Heart left ventricle (tissue), 16 donors: ENCODE results near the gene ALPL. TPM values are rescaled to one million over a fixed set of nuclear protein-coding genes. Genes with fewer than 3 reads are reported as not detected.
A peak's percentile ranks its signal among the peaks of the same experiment; 100 is the strongest.

Experiments used
- ATAC-seq, 4 donors: fragments of 200-7000 bp; cut with Tn5 transposase; one replicate each; pipeline ENCODE4 v1.9.1; 2020 to 2022; ENCODE audit warnings: moderate library complexity in 4 of 4, mild to moderate bottlenecking in 3 of 4, moderate number of reproducible peaks in 1 of 4
- DNase-seq, 5 donors: peaks; one replicate each; pipeline ENCODE4 v3.0.0-alpha.2; 2020
- H3K27ac ChIP-seq, 12 donors: fragments of 200-600 bp; sonication (generic) in 4 of 12; one replicate each; pipeline versions ENCODE4 v1.5.0 to v1.8.0; 2016 to 2022; ENCODE audit warnings: mild to moderate bottlenecking in 2 of 12
- H3K27me3 ChIP-seq, 9 donors: fragments of 200-600 bp; sonication (generic) in 2 of 9; one replicate each; pipeline versions ENCODE4 v1.5.1 to v1.8.0; 2016 to 2022; ENCODE audit warnings: mild to moderate bottlenecking in 3 of 9
- H3K36me3 ChIP-seq, 9 donors: fragments of 200-600 bp; sonication (generic) in 2 of 9; one replicate each; pipeline versions ENCODE4 v1.5.0 to v1.8.0; 2018 to 2022; ENCODE audit warnings: mild to moderate bottlenecking in 2 of 9
- H3K4me1 ChIP-seq, 12 donors: fragments of 200-600 bp; sonication (generic) in 4 of 12; one replicate each; pipeline versions ENCODE4 v1.5.0 to v1.8.0; 2016 to 2022; ENCODE audit warnings: mild to moderate bottlenecking in 3 of 12
- H3K4me3 ChIP-seq, 12 donors: fragments of 200-600 bp; sonication (generic) in 4 of 12; one replicate each; pipeline versions ENCODE4 v1.5.0 to v1.8.0; 2017 to 2022; ENCODE audit warnings: mild to moderate bottlenecking in 9 of 12, moderate library complexity in 4 of 12
- H3K9me3 ChIP-seq, 12 donors: fragments of 200-600 bp; sonication (generic) in 4 of 12; one replicate each; pipeline versions ENCODE4 v1.5.0 to v1.8.0; 2016 to 2022; ENCODE audit warnings: mild to moderate bottlenecking in 1 of 12
- CTCF ChIP-seq, 12 donors: fragments of 200-600 bp; sonication (generic) in 4 of 12; IDR thresholded peaks; one replicate each; pipeline versions ENCODE4 v1.5.0 to v1.8.0; 2018 to 2022; ENCODE audit warnings: antibody characterized with exemption in 12 of 12, mild to moderate bottlenecking in 5 of 12
- POLR2A ChIP-seq, 2 donors: fragments of 450-650 bp; IDR thresholded peaks; one replicate each; pipeline ENCODE4 v1.6.1; 2017; ENCODE audit warnings: antibody characterized with exemption in 2 of 2, mild to moderate bottlenecking in 2 of 2, moderate library complexity in 2 of 2
- WGBS, 4 donors: extraction: QIAGEN DNeasy Blood & Tissue Kit in 2 of 4; methylation state at CpG; one replicate each; pipeline versions ENCODE4 v1.1.5 to v1.1.7; 2013 to 2018; 5-methylcytosine and 5-hydroxymethylcytosine counted together
- intact Hi-C, 10 donors: fragments of 100-400 bp; cut with DNase I; formaldehyde crosslinking; loops; one replicate each; pipeline versions ENCODE4 v1.11.1 to v1.14.2; 2022
- polyA plus RNA-seq, 2 donors: library from polyadenylated mRNA; stranded (reverse); fragments of 200-250 nt; gene quantifications; one replicate each; pipeline ENCODE4 v1.2.3, GENCODE V29; 2013
- total RNA-seq, 9 donors: library from RNA; depleted of rRNA in 2 of 9; stranded (reverse); fragments of >200 nt in 2 of 9; fragmentation: NEBNext Ultra II Directional in 3 of 9; extraction: Animal tissue kit (Norgen Biotek cat#: 25700) in 3 of 9; gene quantifications; one replicate each; pipeline versions ENCODE4 v1.1.0 to v1.2.4, GENCODE V29; 2016 to 2023
- donor health status: ischemic (EF 13 %, LVEDD 7.1; RV severe dilation, severe dysfunction).
- donor health status: healthy with polysubstance abuse.
- donor health status: DM: no; HTN: yes; CAD: no.
- donor health status: DM: no; HTN: no; CAD: no.
- donor health status: ischemic (EF 25% LVEDD 6.9; RV normal size, moderate dysfunction).
- donor health status: ischemic (EF 25% LVEDD 5.7; RV mildly dilated, moderate dysfunction).
- donor health status: healthy.
- donor health status: DM: yes; HTN: yes; CAD: no.
- donor health status: ischemic (EF 35%, LVEDD 5.7; RV mildly dilated, moderate dysfunction).
- donor health status: nonischemic (EF 11% LVEDD 7.7; RV severe dilation, severe dysfunction).
- donor health status: DM: yes; HTN: yes; CAD: no.
- donor health status: PGD.
- donor health status: ischemic (EF 29% LVEDD 5.4; RV normal size, mild dysfunction).
- donor health status: nonischemic (EF 23%, LVEDD 6.1; RV moderate dilation, normal function).

The ALPL gene
- total and polyA plus RNA-seq, 11 donors, result 6.3 to 45.8 (median 12.3) TPM

- intact Hi-C loops, result no loop called here
- Histone ChIP-seq H3K36me3 (no peaks in the 10 kb centered on the region), H3K4me3 (no peak overlapping the region), H3K9me3 (no peaks in the 10 kb centered on the region), H3K27ac (peak overlapping the region in 5 of 12 donors; percentile 23 to 71 (median 56)), H3K27me3 (no peaks in the 10 kb centered on the region), H3K4me1 (peaks cover 0 to 13% (median 7%) of the 10 kb centered on the region in 12 donors)
- WGBS, 4 donors, result 54 to 67% (median 56%) methylated on average over 14 of the region's 14 CpGs
- no peak for TF ChIP-seq POLR2A (IDR thresholded peaks at IDR 0.05)
- no peak for TF ChIP-seq CTCF (IDR thresholded peaks at IDR 0.05)
- DNase-seq, result peak in 1 of 5 donors; percentile 23
- ATAC-seq, result peak in 1 of 4 donors; percentile 45
Measured at GRCh38 chr1:21524686-21525339, 15.6 kb downstream of the ALPL start.

GRCh38 chr1:21525340-21525717 lies 16.1 kb downstream of the ALPL start:
- ATAC-seq (no peak), DNase-seq (no peak)
- WGBS, 4 donors, result 83 to 90% (median 90%) methylated on average over 7 of the region's 7 CpGs
- Histone ChIP-seq H3K36me3 (no peaks in the 10 kb centered on the region), H3K27ac (peak overlapping the region in 5 of 12 donors; percentile 23 to 71 (median 56)), H3K27me3 (no peaks in the 10 kb centered on the region), H3K9me3 (no peaks in the 10 kb centered on the region), H3K4me3 (no peak overlapping the region), H3K4me1 (peaks cover 0 to 13% (median 7%) of the 10 kb centered on the region in 12 donors)
- intact Hi-C loops, result no loop called here
- no peak for TF ChIP-seq POLR2A (IDR thresholded peaks at IDR 0.05)
- TF ChIP-seq CTCF (IDR thresholded peaks at IDR 0.05), result no peak

DNA sequence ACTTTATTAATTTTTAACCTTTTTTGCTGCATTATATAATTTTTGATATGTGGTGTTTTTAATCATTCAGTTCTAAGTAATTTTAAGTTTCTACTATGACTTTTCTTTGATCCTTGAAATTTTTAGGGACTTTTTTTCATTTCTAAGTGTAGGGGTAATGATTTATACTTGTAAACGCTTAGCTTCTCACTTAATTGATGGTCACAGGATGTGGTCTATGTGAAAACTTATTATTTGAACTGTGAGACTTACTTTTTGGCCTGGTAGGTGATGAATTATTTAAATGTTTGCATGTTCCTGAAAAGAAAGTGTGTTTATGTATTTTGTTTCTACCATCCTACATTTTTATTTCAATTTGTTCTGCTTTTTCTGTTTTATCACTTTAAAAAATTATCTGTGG lies 17.2 kb downstream of the ALPL start:
- 84 to 94% (median 91%) methylated on average over 1 of the region's 1 CpG for WGBS, 4 donors

More for the DNA sequence above, 17.2 kb downstream of the ALPL start:
- Histone ChIP-seq H3K4me3 (no peak overlapping the region), H3K4me1 (peaks cover 0 to 13% (median 7%) of the 10 kb centered on the region in 12 donors), H3K27me3 (no peaks in the 10 kb centered on the region), H3K36me3 (no peaks in the 10 kb centered on the region), H3K9me3 (no peaks in the 10 kb centered on the region), H3K27ac (no peak overlapping the region)
- ATAC-seq (no peak), DNase-seq (no peak)
- intact Hi-C loops, result no loop called here
- TF ChIP-seq POLR2A (IDR thresholded peaks at IDR 0.05) (no peak), CTCF (IDR thresholded peaks at IDR 0.05) (no peak)
